GM19351 (cell line): ENCODE data around the gene OXA1L.
"Not testable (repeated sequence)": the region's sequence is repeated elsewhere in the genome, so short reads cannot be mapped to it uniquely, and the experiment has no call there.

ENCODE experiments used
- ATAC-seq: cut with Tn5 transposase; IDR thresholded peaks from one replicate; pipeline ENCODE4 v1.9.1; 2021; ENCODE audit warnings: mild to moderate bottlenecking, moderate library complexity; ENCODE audit not compliant: unreplicated experiment

The OXA1L gene

DNA sequence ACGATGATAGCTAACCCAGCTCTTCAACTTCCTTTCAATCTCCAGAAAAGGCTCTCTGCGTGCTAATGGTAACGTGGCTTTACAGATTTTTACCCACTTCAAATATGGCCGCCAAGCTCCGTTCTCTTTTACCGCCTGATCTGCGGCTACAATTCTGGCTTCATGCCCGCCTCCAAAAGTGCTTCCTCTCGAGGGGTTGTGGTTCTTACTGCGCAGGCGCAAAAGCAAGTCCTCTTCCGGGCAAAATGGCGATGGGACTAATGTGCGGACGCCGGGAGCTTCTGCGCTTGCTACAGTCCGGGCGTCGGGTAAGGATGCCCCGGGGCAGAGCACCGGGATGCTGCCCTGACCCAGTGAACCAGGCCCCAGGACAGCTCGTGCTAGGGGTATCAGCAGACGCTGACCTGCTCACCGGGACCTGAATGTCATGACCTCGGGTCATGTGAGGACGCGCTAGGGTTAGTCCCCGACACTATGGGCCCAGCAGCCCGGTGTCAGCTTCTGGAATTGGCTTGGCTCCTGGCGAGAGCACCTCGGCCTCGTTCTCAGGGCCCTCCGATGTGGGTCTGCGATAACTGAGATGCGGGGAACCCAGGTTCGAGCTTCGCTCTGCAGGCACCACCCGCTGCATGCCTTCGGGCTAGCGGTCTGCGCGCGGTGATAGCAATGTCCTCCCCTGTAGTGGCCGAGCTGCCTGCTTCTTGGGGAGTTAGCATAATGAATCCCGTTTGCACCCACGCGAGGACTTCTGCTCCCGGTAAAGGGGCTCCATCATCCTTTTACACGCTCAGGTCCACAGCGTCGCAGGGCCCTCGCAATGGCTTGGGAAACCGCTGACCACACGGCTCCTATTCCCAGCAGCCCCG lies at the start of gene OXA1L:
Gene OXA1L (plus strand): TSS at position 232 of the 866 bp plus-strand sequence. CDS start 14 bp downstream, at position 246.
- peak; percentile 77 for ATAC-seq

DNA sequence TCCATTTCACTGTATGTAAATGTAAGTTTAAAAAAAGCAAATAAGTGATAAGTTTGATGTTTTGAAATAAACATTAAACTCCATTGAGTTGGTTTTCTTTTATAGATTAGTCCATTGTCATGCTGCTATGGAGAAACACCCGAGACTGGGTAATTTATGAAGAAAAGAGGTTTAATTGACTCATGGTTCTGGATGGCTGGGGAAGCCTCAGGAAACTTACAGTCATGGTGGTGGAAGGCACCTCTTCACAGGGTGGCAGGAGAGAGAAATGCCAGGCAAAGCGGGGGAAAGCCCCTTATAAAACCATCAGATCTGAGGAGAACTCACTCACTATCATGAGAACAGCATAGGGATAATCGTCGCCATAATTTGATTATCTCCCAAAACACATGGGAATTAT lies 48.4 kb upstream of the OXA1L start:
- ATAC-seq = no peak

DNA sequence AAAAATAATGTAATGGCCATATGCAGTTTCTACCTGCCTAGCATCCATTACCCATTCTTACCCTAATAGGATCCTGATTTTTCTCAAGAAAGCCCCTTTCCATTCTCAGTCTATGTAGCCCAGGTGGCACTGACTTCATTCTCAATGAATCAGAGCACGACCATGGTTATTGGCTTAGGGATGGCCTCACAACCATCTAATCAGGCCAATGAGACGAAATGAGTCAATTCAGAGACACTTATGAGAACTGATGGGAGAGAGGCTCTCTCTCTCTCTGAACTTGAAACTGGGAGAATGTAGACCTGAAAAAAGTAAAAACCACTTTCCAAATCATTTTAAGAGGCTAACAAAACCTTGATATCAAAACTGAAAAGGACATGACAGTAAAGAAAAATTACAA lies 45.3 kb upstream of the OXA1L start:
- ATAC-seq = no peak

DNA sequence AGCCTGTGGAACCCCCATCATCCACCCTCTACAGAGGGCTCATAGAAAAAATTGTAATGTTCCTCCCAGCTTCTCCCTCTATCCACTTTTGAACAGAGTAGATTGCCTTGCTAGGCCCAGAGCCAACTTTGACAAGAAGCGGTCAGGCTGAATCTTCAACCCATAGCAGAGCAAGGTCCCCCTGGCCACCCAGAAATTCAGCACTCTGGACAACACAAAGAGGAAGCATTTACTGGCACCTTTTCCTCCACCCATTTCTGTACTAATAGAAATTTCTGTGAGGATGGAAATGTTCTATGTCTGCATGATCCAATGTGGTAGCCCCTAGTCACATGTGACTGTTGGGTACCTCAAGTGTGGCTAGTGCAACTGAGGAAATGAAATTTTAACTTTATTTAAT lies 42.7 kb upstream of the OXA1L start:
- no peak for ATAC-seq

DNA sequence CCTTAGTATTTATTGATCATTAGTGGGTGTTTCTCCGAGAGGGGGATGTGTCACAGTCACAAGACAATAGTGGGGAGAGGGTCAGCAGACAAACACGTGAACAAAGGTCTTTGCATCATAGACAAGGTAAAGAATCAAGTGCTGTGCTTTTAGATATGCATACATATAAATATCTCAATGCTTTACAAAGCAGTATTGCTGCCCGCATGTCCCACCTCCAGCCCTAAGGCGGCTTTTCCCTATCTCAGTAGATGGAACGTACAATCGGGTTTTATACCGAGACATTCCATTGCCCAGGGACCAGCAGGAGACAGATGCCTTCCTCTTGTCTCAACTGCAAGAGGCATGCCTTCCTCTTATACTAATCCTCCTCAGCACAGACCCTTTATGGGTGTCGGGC lies 41.6 kb upstream of the OXA1L start:
- ATAC-seq = not testable (repeated sequence)

DNA sequence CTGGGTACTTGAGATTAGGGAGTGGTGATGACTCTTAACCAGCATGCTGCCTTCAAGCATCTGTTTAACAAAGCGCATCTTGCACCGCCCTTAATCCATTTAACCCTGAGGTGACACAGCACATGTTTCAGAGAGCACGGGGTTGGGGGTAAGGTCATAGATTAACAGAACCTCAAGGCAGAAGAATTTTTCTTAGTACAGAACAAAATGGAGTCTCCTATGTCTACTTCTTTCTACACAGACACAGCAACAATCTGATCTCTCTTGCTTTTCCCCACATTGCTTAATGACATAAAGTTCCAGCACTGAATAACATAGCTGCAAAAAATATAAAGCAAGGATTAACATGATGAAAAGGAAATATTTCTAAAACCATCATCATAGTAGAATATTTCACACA lies 41.1 kb upstream of the OXA1L start:
- ATAC-seq = not testable (repeated sequence)

DNA sequence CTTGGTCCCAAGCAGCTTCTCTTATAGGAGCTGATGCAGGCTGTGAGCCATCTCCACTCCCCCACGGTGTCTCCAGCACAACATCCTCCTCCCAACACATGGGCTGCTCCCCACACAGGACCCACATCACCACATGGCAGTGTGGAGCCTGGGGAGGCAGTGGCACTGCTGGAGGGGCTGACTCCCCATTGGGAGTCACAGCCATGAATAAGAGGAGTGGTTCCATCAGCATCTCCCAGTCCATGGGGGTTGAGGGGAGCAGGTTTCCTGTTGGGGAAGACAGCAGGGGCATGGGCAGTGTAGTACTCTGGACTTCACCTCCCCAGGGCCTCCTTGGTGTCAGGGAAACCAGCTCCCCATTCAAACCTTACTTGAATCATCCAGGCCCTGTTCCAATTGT lies 40.5 kb upstream of the OXA1L start:
- ATAC-seq = no peak

DNA sequence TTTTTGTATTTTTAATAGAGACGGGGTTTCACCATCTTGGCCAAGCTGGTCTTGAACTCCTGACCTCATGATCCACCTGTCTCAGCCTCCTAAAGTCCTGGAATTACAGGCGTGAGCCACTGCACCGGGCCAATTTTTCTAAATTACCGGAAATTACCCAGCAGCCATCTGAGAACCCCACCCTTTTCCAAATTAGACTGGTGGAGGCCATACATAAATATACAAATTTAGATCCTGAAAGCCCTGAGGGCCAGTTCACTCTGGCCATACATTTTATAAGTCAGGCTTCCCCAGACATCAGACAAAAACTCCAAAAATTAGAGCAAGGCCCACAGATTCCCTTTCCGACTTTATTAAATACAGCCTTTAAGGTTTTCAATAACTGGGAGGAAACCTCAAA lies 34.4 kb upstream of the OXA1L start:
- not testable (repeated sequence) for ATAC-seq

DNA sequence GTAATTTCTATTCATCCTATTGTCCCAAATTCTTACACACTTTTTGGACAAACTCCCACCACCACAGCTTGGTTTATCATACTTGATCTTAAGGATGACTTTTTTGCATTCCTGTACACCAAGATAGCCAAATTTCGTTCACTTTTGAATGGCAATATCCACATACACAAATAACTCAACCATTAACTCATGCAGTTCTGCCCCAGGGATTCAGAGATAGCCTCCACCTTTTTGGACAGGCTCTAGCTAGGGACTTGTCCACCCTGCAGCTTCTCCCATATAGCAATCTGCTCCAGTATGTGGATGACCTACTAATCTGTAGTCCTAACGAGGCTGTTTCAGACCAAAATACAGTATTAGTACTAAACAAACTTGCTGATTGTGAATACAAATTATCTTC lies 32.7 kb upstream of the OXA1L start:
- no peak for ATAC-seq

DNA sequence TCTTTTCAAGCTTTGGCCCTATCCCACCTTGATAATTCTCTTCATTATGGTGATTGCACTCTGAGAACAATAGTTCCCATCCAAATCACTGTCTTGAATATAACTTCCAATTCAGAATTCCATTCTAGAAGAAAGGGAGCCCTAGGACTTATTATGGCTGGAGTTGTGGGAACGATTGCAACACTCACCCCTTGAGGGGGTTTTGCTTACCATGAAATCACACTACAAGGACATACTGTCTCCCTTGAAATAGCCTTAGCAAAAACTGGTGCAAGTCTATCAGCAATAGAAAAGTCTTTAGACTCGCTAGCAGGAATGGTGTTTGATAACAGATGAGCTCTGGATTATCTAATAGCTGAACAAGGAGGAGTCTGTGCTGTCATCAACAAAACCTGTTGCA lies 31.4 kb upstream of the OXA1L start:
- ATAC-seq = no peak

DNA sequence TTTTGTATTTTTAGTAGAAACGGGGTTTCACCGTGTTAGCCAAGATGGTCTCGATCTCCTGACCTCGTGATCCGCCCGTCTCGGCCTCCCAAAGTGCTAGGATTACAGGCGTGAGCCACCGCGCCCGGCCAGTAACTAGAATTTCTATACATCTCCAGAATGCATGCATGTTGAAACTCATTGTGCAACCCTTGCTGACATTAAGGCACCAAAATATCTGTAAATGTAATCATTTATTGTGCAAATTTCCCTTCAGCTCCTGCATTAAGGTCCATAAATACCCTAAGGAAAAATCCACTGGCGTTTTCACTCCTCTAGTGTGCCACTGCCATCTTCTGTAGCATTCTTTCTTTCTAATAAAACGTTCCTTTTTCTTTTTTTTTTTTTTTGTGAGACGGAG lies 30.1 kb upstream of the OXA1L start:
- ATAC-seq = not testable (repeated sequence)

DNA sequence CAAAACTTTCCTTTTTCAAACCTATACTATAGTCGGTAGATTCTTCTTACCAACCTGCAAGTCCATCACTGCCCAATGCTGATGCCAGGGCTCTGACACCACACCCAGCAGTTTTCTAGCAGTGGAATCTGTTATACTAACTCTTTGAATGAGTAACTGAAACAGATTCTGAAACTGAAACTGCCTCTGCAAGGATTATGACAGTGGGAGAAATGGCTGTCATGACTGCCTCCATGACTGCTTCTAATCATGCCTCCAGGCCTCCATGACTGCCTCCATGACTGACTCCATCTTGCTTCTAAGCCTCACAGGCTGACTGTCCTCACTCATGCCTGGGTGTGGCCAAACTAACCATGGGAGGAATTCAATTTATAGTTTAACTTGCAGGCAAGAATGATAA lies 29.4 kb upstream of the OXA1L start:
- peak; percentile 74 for ATAC-seq

DNA sequence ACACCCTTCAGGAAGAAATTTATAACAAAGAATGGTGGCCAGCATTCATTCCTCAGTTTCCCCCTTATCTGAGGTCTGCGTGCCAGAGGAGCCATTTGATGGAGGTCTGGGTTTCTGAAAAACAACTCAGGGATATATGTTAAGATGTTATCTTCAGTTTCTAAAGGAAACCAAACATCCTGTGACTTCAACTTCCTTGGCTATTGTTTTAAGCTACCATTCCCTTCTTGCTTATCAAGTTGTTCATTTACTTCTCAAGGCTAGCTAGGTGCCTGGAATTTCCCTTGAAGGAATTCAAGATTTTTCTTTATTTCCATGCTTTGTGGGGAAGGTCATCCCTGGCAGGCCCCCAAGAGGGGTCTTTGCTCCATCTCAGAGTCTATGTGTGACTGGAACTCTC lies 27.1 kb upstream of the OXA1L start:
- ATAC-seq = no peak

DNA sequence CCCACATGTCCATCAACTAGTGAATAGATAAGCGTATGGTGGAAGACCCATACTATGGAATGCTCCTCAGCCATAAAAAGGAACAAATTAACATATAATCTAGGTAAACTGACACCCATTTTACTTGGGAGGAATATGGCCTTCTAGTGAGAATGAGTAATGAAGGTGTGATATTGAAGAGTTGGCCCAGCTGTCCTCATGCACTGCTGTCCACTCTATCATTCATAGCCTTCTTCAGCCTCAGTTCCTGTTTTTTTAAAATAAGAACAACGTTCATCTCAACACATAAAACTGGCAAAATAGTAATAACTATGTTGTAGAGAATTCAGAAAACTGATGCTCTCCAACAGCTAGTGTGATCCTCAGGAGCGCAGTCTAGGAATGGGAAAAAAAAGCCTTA lies 26.5 kb upstream of the OXA1L start:
- ATAC-seq = no peak

DNA sequence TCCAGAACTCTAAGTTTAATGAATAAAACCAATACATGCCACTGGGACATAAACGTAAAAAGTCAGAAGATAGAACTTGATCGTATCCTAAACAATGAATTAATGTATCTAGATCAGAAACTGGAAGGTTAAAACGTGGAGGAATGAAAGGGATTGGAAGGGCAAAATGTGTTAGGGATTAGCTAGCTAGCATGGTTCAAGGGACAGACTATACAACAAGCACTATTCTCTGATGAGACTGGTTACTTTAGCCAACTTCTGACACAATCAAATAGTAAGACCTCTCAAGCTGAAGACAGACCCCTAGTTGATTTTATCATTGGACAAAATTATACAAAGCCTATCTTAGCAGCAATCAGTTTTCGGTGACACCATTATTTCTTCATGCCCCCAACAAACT lies 18.7 kb upstream of the OXA1L start:
- no peak for ATAC-seq

DNA sequence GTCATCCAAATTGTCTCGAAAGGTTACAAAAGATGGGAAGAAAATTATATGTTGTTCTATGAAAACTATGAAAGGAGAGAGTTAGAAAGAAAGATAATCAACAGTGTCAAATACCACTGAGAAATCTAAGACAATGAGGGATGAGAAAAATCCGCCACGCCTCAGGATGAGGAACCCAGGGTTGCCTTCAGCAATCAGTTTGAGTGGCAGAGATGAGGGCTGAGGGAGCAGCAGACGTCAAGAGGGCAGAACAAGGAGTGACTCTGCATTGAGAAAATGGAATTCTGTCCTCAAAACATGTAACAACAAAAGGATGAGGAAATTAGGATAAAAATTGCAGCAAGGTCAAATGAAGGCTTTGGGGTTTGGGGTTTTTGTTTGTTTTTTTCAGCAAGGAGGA lies 18.3 kb upstream of the OXA1L start:
- ATAC-seq = no peak

DNA sequence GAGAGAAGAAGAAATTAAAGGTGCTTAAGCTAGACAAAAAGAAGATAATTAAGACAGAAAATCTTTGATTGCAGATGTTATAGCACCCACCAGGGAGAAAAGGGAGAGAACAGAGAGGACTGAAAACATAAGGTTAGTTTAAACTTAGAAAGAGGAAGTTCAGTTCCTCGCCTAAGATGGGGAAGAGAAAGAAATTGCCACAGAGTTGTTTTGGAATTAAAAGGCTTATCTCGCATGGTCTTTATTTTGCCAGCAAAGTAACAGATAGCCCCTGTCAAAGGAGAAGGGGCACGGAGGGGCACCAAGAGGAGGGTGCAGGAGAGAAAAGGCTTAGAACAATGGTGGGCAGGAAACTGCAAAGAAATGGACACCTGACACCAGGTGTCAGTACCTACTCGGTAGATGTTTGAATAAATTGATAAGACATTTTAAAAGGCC lies 17.8 kb upstream of the OXA1L start:
- ATAC-seq = no peak

DNA sequence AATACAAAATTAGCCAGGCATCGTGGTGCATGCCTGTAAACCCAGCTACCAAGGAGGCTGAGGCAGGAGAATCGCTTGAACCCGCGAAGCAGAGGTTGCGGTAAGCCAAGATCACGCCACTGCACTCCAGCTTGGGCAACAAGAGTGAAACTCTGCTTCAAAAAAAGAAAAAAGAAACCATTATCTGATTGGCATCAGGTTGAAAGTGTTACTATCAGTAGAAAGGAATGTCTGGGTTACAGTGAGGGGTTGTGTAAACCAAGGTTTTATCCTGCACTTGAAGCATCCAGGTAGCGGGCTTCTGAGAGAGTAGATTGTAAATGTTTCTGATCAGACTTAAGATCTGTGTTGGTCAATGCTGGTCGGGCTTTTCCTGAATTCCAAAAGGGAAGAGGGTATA lies 14.1 kb upstream of the OXA1L start:
- no peak for ATAC-seq

DNA sequence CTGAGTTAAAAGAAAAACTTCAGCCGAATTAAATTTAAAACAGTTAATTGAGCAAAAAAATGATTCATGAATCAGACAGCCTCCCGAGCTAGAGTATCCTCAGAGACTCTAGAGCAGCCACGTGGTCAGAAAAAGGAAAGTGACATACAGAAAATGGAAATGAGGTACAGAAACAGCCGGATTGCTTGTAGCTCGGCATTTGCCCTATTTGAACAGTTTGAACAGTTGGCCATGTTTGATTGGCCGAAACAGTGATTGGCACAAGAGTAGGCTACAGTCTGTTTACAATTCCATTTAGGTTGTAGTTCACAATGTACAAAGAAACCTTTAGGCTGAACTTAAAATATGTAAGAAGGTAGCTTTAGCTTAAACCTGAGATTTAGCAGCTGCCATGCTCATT lies 12.9 kb upstream of the OXA1L start:
- no peak for ATAC-seq

DNA sequence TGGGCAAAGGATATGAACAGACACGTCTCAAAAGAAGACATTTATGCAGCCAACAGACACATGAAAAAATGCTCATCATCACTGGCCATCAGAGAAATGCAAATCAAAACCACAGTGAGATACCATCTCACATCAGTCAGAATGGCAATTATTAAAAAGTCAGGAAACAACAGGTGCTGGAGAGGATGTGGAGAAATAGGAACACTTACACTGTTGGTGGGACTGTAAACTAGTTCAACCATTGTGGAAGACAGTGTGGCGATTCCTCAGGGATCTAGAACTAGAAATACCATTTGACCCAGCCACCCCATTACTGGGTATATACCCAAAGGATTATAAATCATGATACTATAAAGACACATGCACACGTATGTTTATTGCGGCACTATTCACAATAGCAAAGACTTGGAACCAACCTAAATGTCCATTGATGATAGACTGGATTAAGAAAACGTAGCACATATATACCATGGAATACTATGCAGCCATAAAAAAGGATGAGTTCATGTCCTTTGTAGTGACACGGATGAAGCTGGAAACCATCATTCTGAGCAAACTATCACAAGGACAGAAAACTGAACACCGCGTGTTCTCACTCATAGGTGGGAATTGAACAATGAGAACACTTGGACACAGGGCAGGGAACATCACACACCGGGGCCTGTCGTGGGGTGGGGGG lies 8.4 kb upstream of the OXA1L start:
- not testable (repeated sequence) for ATAC-seq

DNA sequence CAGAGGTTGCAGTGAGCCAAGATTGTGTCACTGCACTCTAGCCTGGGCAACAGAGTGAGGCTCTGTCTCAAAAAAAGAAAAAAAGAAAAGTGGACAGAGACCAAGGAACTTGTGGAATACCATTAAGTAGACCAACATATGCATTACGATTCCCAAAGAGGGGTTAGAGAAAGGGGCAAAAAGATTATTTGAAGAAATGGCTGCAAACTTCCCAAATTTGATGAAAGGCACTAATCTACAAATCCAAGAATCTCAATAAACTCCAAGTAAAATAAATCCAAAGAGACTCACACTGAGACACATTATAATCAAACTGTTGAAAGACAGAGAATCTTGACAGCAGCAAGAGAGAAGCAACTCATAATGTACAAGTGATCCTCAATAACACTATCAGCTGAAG lies 4.8 kb upstream of the OXA1L start:
- no peak for ATAC-seq

DNA sequence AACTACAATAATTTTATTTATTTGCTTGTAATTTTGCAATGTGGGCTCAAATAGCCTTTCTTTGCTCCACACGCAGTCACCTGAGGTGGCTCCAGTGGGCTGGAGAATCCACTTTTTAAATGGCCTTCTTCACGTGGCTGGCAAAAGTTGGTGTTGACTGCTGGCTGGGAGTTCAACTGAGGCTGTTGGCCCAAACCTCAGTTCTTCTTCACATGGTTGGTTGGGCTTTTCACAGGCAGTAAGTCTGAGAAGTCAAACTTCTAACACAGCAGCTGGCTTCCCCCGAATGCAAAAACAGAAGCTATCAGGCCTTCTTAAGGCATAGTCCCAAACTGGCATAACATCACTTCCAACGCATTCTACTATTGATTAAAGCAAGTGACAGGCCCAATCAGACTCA lies 2.1 kb upstream of the OXA1L start:
- ATAC-seq = no peak

DNA sequence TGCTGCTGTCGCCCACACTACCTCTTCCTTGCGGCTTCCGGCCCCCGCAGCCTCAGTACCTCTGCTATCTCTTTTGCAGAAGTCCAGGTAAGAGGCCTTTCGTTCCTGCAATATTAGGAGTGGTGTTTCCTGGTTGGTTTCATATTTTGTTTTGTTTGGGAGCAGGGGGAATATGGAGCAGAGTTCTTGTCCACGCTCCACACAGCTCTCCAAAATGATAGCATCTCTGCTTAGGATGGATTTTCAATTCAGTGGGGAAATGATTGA lies 768 bp downstream of the OXA1L start:
- no peak for ATAC-seq
